ENCODE results near the gene INPP4B. TPM values are rescaled to one million over a fixed set of nuclear protein-coding genes. Genes with fewer than 3 reads are reported as not detected.

The INPP4B gene
- total RNA-seq, 2 donors from 2014 or later, result 18.1 to 19.6 TPM

DNA sequence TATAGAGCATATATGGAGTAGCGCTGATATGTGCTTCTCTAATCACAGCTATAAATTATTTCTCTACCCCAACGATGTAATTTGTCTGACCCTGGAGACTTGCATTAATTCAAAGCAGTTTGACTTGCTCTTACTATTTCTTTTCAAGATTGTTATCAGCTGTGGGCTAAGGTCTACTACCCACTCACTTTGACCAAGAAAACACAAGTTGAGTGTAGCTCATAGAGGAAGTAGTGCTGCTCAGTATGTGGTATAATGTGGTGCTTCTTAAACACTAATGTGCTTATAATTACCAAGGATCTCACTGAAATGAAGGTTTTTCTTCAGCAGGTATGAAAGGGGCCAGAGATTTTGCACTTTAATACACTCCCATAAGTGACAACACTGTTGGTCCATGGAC, 70.1 kb downstream of the INPP4B start:
- intact Hi-C loops (cut with DNase I, micrococcal nuclease), result no loop called here

DNA sequence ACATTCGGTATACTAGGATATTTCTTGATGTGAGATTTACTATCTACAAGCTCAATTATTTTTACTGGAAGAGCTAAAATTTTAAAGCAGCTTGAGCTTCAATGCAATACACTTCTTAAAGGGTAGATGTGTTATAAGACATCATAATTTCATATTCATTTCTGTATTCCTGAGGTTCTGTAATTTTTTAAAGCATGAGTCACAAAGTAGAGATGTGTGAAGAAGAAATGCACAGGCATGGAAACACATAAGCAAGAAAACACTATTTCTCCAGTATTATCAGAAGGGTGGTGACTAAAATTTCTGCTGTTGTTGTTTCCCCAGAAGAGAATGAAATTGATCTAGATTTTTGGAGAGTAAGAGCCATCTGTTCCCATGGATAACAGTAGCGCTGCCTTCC, 72.6 kb downstream of the INPP4B start:
- no peak for ATAC-seq
- intact Hi-C loops (cut with DNase I, micrococcal nuclease), result no loop called here

More for the DNA sequence above, 70.1 kb downstream of the INPP4B start:
- no peak for DNase-seq
- no peak for ATAC-seq

DNA sequence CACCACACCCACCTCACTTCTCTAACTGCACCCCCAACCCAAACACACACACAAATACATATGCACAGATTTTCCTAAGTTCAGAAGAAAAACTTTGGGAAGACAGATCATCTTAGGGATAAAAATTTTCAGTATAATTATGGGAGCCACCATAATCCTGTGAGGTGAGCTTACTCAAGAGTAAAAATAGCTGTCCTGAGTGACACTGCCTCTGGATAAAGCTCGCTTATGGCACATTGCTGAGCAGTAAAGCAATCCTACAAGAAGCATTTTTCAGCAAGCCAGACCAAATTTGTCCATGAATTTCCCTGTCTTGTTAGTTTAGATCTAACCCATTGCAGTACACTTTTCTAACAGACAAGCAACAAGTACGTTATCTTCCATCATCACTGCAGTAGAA, 83.8 kb downstream of the INPP4B start:
- DNase-seq, result no peak
- intact Hi-C loops (cut with DNase I, micrococcal nuclease), result no loop called here
- no peak for ATAC-seq

More for the DNA sequence above, 72.6 kb downstream of the INPP4B start:
- DNase-seq, result no peak

DNA sequence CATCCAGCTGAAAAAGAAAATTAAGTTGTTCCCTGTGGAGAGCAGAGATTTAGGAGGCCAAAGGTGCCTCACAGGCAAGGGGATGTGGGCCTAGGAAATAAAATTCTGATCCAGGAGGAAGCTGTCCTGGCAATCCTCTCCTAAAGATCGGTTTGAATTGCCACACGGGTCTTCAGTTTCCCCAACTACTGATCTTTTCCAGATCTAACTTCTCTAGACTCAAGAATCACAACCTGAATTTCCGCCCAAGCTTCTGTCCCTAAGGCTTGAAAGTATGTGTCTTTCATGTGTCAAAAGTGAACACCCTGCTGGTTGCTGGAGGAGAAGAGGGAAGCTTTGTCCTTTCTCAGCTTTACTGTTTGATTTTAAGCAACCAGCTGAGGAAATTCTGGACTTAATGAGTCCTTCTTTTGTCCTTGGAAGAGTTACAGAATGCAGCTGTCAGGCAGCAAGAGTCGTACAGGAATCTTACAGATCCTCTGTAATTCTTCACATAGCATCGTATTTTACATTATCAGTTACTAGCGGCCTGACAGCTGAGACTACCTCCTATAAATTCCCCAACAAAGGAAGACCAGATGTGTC, 93.8 kb downstream of the INPP4B start:
- intact Hi-C loops (cut with DNase I, micrococcal nuclease), result no loop called here
- no peak for DNase-seq
- ATAC-seq, result no peak

DNA sequence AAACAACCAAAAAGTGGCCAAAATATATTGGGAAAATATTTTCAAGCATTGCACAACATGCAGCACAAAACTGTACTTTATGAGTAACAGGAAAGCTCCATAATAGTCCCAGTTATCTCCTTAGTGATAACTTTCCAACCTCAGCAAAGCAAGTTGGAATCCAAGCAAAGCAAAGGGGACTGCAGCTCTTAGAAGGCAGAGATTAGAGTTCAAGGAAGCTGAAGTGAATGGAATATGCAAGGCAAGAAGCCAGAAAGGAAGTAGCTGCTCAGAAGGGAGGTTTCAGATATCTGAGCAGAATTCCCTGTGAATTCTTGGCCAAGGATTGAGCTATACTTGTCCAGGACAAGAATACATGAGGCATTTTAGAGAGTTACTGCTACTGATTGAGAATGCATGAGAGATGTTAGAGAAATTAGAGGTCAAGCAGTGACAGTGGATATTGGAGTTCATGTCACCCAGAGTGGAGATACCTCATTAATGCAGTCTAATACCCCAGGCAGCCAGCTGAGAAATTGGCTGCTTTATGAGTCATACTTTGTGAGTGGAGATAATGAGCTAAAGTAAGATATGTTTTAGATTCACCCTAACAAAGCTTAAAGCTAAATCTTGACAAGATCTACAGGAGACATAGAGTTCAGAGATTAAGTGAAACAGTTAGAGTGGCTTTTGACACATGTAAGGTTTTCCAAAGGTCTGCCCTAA, 102.8 kb downstream of the INPP4B start:
- intact Hi-C loops (cut with DNase I, micrococcal nuclease), result no loop called here
- DNase-seq (no peak), ATAC-seq (no peak)

DNA sequence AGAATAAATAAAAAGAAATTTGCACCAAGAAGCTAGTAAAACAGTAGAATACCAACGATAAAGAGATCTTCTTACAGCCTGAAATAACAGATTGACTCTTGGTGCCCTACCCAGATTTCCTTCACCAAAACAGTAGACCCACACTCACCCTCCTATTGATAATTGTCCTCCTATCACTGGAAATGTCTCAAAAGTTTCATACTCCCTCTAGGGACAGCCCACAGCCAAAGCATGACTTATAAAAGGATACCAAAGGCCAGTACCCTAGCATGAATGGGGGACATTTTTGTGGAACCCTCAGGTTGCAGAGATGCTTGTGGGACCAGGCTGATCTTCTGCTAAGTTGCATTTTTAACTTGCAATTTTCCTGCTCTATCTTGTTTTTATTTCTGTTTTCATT, 104.1 kb downstream of the INPP4B start:
- intact Hi-C loops (cut with DNase I, micrococcal nuclease), result no loop called here
- no peak for DNase-seq
- ATAC-seq, result no peak

DNA sequence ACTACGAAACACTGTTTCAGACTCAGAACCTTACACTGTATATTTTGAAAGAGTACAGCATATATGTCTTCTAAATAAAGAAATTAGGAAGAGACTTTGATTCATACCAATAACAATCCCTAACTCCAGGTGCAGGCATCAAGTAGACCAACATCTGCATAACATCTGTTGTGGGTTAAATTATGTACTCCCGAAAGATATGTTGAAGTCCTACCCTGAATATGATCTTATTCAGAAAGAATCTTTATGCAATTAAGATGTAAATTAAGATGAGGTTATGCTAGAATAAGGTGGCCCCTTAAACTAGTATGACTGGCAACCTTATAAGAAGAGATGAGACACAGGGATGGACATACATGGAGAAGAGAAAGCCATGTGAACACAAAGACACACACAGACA, 117.9 kb downstream of the INPP4B start:
- no peak for DNase-seq
- intact Hi-C loops (cut with DNase I, micrococcal nuclease), result no loop called here
- no peak for ATAC-seq

DNA sequence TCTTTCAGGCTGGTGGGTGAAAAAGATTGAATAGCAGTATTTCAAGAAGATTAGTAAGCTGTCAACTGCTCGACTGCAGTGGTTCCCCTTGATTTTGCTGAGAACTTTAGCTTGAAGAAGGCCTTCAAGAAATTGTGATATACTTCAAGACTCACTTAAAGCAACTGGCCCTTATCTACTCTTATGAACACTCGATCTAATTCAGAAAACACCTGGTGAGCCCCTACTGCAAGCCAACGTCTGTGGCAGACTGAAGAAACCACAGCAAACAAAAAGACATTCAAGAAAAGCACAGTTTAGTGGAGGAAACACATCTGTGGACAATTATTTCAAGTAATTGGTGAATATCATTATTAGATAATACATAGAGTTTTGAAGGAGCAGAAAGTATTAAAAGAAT, 119.0 kb downstream of the INPP4B start:
- ATAC-seq (no peak), DNase-seq (no peak)
- intact Hi-C loops (cut with DNase I, micrococcal nuclease), result no loop called here

DNA sequence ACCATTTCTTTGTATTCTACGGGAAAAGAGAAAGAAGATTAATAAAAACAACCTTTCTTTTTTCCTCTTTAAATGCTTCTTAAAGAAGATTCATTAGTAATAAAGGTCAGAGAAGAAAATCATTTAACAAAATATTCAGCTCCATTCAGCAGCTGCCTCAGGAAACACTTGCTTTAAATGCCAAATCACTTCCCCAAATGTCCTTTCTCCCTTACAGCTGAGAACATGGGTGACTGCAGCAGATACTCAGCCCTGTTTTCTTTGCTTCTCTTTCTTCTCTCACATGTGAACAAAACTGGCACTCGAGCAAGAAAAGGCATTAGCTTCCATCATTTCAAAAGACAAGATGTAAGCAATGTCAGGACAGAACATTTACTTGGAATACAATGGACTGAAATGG, 120.2 kb downstream of the INPP4B start:
- no peak for DNase-seq
- ATAC-seq, result no peak
- intact Hi-C loops (cut with DNase I, micrococcal nuclease), result no loop called here

DNA sequence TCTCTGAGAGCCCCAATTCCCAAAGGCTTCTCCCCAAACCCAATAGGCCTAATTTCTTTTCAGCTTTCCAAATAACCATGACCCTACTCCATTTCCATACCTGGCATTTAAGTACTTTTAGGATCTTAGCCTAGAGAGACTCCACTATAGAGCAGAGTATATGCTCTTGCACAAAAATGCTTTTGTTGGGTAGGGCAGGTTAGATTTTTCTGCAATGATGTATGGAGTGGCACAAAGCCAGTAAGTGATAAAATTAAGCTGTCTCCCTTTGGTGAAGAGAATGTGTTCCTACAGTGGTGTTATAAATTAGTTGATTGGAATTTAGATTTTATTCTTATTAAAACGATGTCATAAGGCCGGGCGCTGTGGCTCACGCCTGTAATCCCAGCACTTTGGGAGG, 124.9 kb downstream of the INPP4B start:
- DNase-seq (no peak), ATAC-seq (no peak)
- intact Hi-C loops (cut with DNase I, micrococcal nuclease), result no loop called here

DNA sequence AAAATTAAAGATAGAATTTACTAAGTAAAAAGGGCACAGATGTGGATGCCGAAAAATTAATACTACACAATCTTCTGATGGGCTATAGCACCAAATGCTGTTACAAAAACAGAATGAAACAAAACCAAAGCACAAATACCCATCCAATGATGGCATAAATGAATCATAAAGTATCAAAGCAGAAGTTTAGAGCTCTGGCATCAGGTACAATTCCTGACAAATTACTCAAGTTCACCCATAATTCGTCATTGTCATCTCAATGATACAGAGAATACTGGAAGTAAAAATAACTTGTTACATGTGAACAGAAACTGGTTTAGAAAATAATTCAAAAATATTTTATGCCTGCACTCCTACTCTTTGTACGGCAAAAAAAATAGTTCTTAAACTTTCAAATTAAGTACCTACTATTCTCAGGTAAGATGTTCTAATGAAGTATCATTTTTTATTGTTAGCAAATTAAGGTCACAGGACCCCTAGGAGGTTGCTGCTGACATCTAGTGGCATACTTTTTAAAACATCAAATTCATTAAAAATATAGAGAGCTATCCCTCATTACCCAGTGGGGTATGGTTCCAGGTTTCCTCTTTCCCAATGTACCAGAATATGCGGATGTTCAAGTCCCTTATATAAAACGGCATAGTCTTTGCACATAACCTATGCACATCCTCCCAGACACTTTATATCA, 126.1 kb downstream of the INPP4B start:
- DNase-seq, result no peak
- no peak for ATAC-seq
- intact Hi-C loops (cut with DNase I, micrococcal nuclease), result no loop called here

DNA sequence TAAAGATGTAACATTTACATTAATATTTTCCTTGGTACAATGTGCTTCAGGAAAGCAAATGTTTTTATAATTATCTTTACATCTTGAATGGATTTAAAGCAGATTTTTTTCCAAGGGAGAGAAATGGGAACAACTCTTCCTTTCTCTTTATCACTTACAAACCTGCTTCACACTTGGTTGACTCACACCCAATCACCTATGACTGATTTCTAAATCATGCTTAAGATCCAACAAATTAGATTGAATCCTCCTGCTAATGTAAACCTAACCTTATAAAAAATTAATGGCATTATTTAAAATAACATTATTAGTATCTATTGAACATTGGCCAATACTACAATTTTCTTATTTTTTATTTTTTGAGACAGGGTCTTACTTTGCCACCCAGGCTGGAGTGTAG, 127.1 kb downstream of the INPP4B start:
- ATAC-seq, result no peak

DNA sequence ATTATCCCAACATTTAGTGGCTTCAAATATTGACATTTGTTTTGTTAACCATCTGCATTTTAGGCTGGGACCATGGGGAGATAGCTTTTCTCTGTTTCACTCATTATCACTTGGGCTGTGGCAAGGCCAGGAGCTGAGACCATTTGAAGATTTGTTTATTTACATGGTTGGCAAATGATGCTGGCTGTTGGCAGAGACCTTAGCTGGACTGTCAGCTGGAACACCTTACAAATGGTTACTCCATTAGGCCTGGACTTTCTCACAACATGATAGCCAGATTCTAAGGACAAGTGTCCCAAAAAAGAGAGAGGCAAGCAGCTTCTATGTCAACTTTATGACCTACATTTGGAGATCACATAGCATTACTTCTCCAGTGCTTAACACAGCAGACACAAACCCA, 130.4 kb downstream of the INPP4B start:
- DNase-seq, result no peak
- intact Hi-C loops (cut with DNase I, micrococcal nuclease), result no loop called here
- no peak for ATAC-seq

More for the DNA sequence above, 127.1 kb downstream of the INPP4B start:
- DNase-seq, result no peak
- intact Hi-C loops (cut with DNase I, micrococcal nuclease), result no loop called here

DNA sequence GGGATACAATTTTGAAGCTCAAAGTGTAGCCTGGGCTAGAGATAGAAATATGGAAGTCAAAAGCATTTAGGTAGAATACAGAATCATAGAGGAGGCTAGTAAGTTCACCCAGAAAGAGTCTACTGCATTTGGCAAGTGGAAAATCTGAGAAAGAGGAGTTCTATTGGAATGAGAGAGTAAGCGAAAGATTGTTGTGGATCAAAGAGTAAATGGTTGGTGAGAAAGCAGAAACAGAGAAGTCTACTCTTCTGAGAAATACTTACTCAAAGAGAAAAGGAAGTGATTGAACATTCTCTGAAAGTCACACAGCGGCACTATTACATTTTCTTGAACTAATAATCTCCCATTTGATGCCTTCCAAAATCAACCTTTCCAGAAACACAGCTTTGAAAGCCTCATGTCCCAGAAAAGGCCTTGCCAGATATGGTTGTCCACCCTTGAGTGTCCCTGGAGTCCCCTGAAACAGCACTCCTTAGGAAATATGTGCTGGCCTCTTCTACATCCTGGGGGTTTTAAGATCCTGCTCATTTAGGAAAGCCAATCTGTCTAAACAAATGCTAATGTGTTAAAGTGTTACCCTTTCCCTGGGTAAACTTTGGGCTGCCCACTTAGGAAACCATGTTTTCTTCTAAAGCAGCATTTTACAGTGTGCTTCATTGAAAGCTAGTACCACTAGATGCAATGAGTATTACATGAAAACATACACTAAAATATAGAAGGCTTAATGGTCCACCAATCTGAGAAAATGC, 132.6 kb downstream of the INPP4B start:
- ATAC-seq, result no peak
- intact Hi-C loops (cut with DNase I, micrococcal nuclease), result no loop called here
- DNase-seq, result no peak

DNA sequence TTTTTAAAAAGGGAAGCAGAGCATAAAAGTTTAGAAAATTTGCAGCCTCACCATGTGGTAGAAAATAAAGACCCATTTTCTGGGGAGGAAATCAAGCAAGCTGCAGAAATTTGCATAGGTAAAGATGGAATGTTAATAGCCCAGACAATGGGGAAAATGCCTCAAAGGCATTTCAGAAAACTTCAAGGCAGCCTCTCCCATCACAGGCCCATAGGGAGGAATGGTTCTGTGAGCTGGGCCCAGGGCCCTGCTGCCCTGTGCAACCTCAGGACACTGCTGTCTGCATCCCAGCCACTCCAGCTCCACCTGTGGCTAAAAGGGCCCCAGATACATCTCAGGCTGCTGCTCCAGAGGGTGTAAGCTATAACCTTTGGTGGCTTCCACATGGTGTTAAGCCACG, 137.9 kb downstream of the INPP4B start:
- no peak for ATAC-seq
- intact Hi-C loops (cut with DNase I, micrococcal nuclease), result no loop called here
- no peak for DNase-seq

DNA sequence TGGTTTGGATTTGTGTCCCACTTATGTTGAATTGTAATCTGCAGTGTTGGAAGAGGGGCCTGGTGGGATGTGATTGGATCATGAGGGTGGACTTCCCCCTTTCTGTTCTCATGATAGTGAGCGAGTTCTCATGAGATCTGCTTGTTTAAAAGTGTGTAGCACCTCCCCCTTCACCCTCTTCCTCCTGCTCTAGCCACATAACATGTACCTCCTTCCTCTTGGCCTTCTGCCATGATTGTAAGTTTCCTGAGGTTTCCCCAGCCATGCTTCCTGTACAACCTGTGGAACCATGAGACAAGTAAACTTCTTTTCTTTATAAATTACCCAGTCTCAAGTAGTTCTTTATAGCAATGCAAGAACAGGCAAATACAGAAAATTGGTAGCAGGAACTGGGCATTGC, 138.7 kb downstream of the INPP4B start:
- intact Hi-C loops (cut with DNase I, micrococcal nuclease), result no loop called here
- no peak for ATAC-seq
- no peak for DNase-seq

DNA sequence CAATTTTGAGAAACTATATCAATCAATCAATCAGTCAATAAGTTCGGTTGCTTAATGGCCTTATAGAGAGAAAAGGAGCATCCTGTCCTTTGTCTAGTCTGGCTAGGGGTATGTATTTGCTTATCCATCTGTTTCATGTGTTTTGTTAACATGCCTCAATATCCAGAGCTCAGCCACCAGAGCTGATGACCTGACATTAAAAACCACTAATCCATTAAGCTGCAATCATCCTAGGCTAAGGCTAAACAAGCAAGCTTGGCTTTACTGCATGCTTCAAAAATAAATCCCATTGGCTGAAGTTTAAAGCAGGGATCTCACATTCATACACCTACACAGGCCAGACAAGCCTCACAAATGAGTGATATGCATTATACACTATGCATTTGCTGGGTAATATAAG, 139.7 kb downstream of the INPP4B start:
- no peak for ATAC-seq
- intact Hi-C loops (cut with DNase I, micrococcal nuclease), result no loop called here
- DNase-seq, result no peak

DNA sequence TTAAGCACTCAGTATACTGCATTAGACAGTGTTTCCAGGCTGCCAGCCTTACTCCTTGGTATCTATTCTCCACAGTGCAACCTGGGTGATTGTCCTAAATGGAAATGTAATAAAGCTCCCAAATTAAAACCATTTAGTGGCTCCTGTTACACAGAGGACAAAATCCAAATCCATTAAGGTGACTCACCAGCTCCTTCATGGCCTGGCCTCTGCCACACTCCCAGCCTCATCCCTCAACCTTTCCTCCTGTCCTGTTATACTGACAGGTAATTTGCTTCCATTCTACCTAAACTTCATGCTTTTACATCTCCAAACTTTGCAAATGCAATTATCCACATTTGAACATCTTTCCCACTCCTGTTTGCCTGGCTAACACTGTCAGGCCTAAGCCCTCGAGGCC, 140.3 kb downstream of the INPP4B start:
- intact Hi-C loops (cut with DNase I, micrococcal nuclease), result no loop called here
- no peak for DNase-seq
- no peak for ATAC-seq

DNA sequence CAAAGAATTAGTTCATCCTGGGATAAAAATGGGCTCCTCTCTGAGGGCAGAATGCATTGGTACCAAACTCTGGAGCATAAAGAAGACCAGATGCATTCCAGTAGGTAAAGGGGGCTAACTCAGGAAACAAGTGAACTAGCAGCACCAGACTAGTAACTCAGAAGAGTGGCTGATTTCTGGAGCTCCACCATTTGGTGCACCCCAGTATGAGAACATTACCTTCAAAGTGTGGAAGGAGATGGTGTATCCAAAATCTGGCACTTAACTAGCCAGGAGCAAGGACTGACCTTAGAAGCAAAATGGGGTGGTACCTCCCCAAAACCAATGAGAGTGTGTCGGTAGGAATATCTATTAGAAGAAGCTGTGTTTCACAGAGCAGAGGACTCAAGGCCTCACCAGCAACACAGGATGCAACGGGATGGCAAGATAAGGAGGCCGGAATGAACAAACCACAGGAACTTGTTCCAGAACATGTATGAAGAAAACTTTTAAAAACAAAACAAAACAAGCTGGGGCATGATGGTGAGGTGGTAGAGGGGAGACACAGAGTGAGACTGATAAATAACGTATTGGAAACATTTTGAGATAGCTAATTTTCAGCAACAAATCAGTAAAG, 142.3 kb downstream of the INPP4B start:
- ATAC-seq, result no peak
- intact Hi-C loops (cut with DNase I, micrococcal nuclease), result no loop called here
- DNase-seq, result no peak
